H9 (cell line): Measurements from ENCODE around the gene EFCAB6. TPM values are rescaled to one million over a fixed set of nuclear protein-coding genes. Genes with fewer than 3 reads are reported as not detected.

Experiments used
- DNase-seq: peaks from one replicate; pipeline ENCODE4 v3.0.0-alpha.2; 2017
- H2AFZ ChIP-seq: one replicate; pipeline ENCODE4 v1.6.1; 2013; ENCODE audit warnings: mild to moderate bottlenecking, low read length, control low read depth, moderate library complexity
- H2AK5ac ChIP-seq: 2 replicates; pipeline ENCODE4 v1.6.1; 2013; ENCODE audit warnings: low read length, control low read depth, mixed read lengths; ENCODE audit not compliant: insufficient read length
- H2BK120ac ChIP-seq: one replicate; pipeline ENCODE4 v1.6.1; 2013; ENCODE audit warnings: low read depth, mild to moderate bottlenecking, low read length, control low read depth, inconsistent platforms; ENCODE audit not compliant: poor library complexity, severe bottlenecking
- H2BK12ac ChIP-seq: 2 replicates; pipeline ENCODE4 v1.6.1; 2013; ENCODE audit warnings: low read length, control low read depth, mixed read lengths, low read depth; ENCODE audit not compliant: insufficient read length
- H2BK15ac ChIP-seq: 2 replicates; pipeline ENCODE4 v1.6.1; 2013; ENCODE audit warnings: low read depth, low read length, control low read depth
- H2BK20ac ChIP-seq: one replicate; pipeline ENCODE4 v1.6.1; 2013; ENCODE audit warnings: low read depth, mild to moderate bottlenecking, low read length, control low read depth, inconsistent platforms; ENCODE audit not compliant: poor library complexity, severe bottlenecking
- H2BK5ac ChIP-seq: 2 replicates; pipeline ENCODE4 v1.6.1; 2013; ENCODE audit warnings: low read length, control low read depth, mixed read lengths; ENCODE audit not compliant: insufficient read length
- H3K14ac ChIP-seq: 2 replicates; pipeline ENCODE4 v1.6.1; 2013; ENCODE audit warnings: low read length, control low read depth; ENCODE audit not compliant: insufficient read depth
- H3K18ac ChIP-seq: 2 replicates; pipeline ENCODE4 v1.6.1; 2013; ENCODE audit warnings: low read depth, mild to moderate bottlenecking, mixed read lengths, low read length, control low read depth; ENCODE audit not compliant: insufficient read length
- H3K23ac ChIP-seq: 2 replicates; pipeline ENCODE4 v1.6.1; 2013; ENCODE audit warnings: low read length, control low read depth, mixed read lengths, low read depth; ENCODE audit not compliant: insufficient read length
- H3K23me2 ChIP-seq: 2 replicates; pipeline ENCODE4 v1.6.1; 2013; ENCODE audit warnings: low read depth, mild to moderate bottlenecking, mixed read lengths, low read length, control low read depth; ENCODE audit not compliant: insufficient read length, poor library complexity, severe bottlenecking
- H3K27ac ChIP-seq: 2 replicates; pipeline ENCODE4 v1.5.1; 2013; ENCODE audit warnings: low read length, control low read depth, mixed read lengths, low read depth; ENCODE audit not compliant: insufficient read length
- H3K27me3 ChIP-seq: 2 replicates; pipeline ENCODE4 v1.6.1; 2013; ENCODE audit warnings: low read length, control low read depth, inconsistent platforms; ENCODE audit not compliant: insufficient read depth
- H3K4ac ChIP-seq: 2 replicates; pipeline ENCODE4 v1.6.1; 2013; ENCODE audit warnings: low read depth, mild to moderate bottlenecking, control low read depth, inconsistent platforms, low read length, moderate library complexity
- H3K4me1 ChIP-seq: 2 replicates; pipeline ENCODE4 v1.6.1; 2013; ENCODE audit warnings: low read length, control low read depth, inconsistent platforms; ENCODE audit not compliant: insufficient read depth
- H3K4me2 ChIP-seq: 2 replicates; pipeline ENCODE4 v1.6.1; 2013; ENCODE audit warnings: low read length, control low read depth, mixed read lengths; ENCODE audit not compliant: insufficient read length, insufficient read depth
- H3K56ac ChIP-seq: 2 replicates; pipeline ENCODE4 v1.6.1; 2013; ENCODE audit warnings: low read depth, mild to moderate bottlenecking, mixed read lengths, low read length, control low read depth; ENCODE audit not compliant: insufficient read length
- H3K79me1 ChIP-seq: 2 replicates; pipeline ENCODE4 v1.6.1; 2013; ENCODE audit warnings: low read depth, mild to moderate bottlenecking, moderate library complexity, low read length, control low read depth, inconsistent platforms; ENCODE audit not compliant: insufficient read depth, poor library complexity, severe bottlenecking
- H3K79me2 ChIP-seq: 2 replicates; pipeline ENCODE4 v1.6.1; 2013; ENCODE audit warnings: low read length, control low read depth, inconsistent platforms; ENCODE audit not compliant: insufficient read depth
- H3K9ac ChIP-seq: 2 replicates; pipeline ENCODE4 v1.6.1; 2013; ENCODE audit warnings: low read length, control low read depth, mixed read lengths; ENCODE audit not compliant: insufficient read length; ENCODE audit errors: extremely low read depth
- H3K9me3 ChIP-seq: one replicate; pipeline ENCODE4 v1.6.1; 2013; ENCODE audit warnings: low read depth, low read length, inconsistent platforms; ENCODE audit not compliant: control insufficient read depth
- H3T11ph ChIP-seq: one replicate; pipeline ENCODE4 v1.6.1; 2013; ENCODE audit warnings: mild to moderate bottlenecking, low read length, control low read depth, inconsistent platforms
- H4K20me1 ChIP-seq: one replicate; pipeline ENCODE4 v1.6.1; 2013; ENCODE audit not compliant: control insufficient read depth, insufficient read length, insufficient read depth
- H4K5ac ChIP-seq: 2 replicates; pipeline ENCODE4 v1.6.1; 2013; ENCODE audit warnings: low read depth, mild to moderate bottlenecking, mixed read lengths, low read length, control low read depth; ENCODE audit not compliant: insufficient read length
- H4K8ac ChIP-seq: replicated peaks from 2 replicates; pipeline ENCODE4 v1.6.1; 2013; ENCODE audit warnings: low read length, control low read depth, mixed read lengths, low read depth; ENCODE audit not compliant: insufficient read length
- H4K91ac ChIP-seq: 2 replicates; pipeline ENCODE4 v1.6.1; 2013; ENCODE audit warnings: low read depth, mild to moderate bottlenecking, moderate library complexity, mixed read lengths, low read length, control low read depth; ENCODE audit not compliant: insufficient read length
- H3K27ac Mint-ChIP-seq, 3 experiments: 2 replicates in 2 of 3; 3 replicates in 1 of 3; pipeline ENCODE4 v1.8.0; 2020 to 2021; ENCODE audit warnings: mixed read lengths in 3 of 3, mild to moderate bottlenecking in 1 of 3, moderate library complexity in 1 of 3
- H3K27me3 Mint-ChIP-seq: 2 replicates; pipeline ENCODE4 v1.8.0; 2021; ENCODE audit warnings: low read depth, mild to moderate bottlenecking, moderate library complexity, mixed read lengths
- H3K36me3 Mint-ChIP-seq, 3 experiments: 2 replicates in 2 of 3; 3 replicates in 1 of 3; pipeline ENCODE4 v1.8.0; 2020 to 2021; ENCODE audit warnings: low read depth in 3 of 3, mixed read lengths in 3 of 3; ENCODE audit not compliant: insufficient read depth in 1 of 3
- H3K4me1 Mint-ChIP-seq, 2 experiments: 2 replicates each; pipeline ENCODE4 v1.8.0; 2020; ENCODE audit warnings: mixed read lengths in 2 of 2
- H3K4me3 Mint-ChIP-seq, 2 experiments: 2 replicates in 1 of 2; 3 replicates in 1 of 2; pipeline ENCODE4 v1.8.0; 2020 to 2021; ENCODE audit warnings: mild to moderate bottlenecking in 2 of 2, mixed read lengths in 2 of 2, moderate library complexity in 1 of 2
- H3K9me3 Mint-ChIP-seq, 2 experiments: 2 replicates in 1 of 2; 3 replicates in 1 of 2; pipeline ENCODE4 v1.8.0; 2020; ENCODE audit warnings: mild to moderate bottlenecking in 2 of 2, mixed read lengths in 2 of 2, moderate library complexity in 1 of 2
- CTCF ChIP-seq: fragments of 200-600 bp; sonication (generic); conservative IDR thresholded peaks from 3 replicates; pipeline ENCODE4 v1.8.0; 2021; ENCODE audit warnings: antibody characterized with exemption, mild to moderate bottlenecking
- WGBS: extraction: QIAGEN DNeasy Blood & Tissue Kit; methylation state at CpG from one replicate; pipeline ENCODE4 v1.1.7; 2013; ENCODE audit warnings: missing lambda C conversion rate, low lambda C conversion rate, mixed read lengths; ENCODE audit not compliant: insufficient read length; ENCODE audit errors: extremely low coverage; 5-methylcytosine and 5-hydroxymethylcytosine counted together
- total RNA-seq: library from RNA; stranded (reverse); gene quantifications from 2 replicates; pipeline ENCODE4 v1.2.1, GENCODE V29; 2021

EFCAB6 gene
- total RNA-seq, 1 experiment from 2014 or later, result 0.31 TPM

- no peak for TF ChIP-seq CTCF
- Histone ChIP-seq H3K9me3 (no peaks in the 10 kb centered on the region), H3K4ac (no peak overlapping the region)
These were observed 306.2 kb downstream of the EFCAB6 start for GRCh38 chr22:43505896-43506295.

More at GRCh38 chr22:43505896-43506295, 306.2 kb downstream of the EFCAB6 start:
- Mint-ChIP-seq H3K9me3 (peaks cover 0 to 3% of the 10 kb centered on the region in 2 experiments; a peak in 1 of 5 replicates), H3K27me3 (peaks cover 7% of the 10 kb centered on the region), H3K4me1 (no peaks in the 10 kb centered on the region), H3K36me3 (no peaks in the 10 kb centered on the region), H3K4me3 (no peak overlapping the region), H3K27ac (peak overlapping the region in 1 of 3 experiments; percentile 62; a peak in 2 of 7 replicates)
- H2BK12ac ChIP-seq, result no peak overlapping the region
- H4K91ac ChIP-seq, result no peak overlapping the region
- H2BK5ac ChIP-seq, result no peak overlapping the region
- no peaks in the 10 kb centered on the region for H3K27me3 ChIP-seq
- no peaks in the 10 kb centered on the region for H3K23me2 ChIP-seq
- H3K27ac ChIP-seq, result no peak overlapping the region
- no peak overlapping the region for H4K5ac ChIP-seq
- no peak overlapping the region for H3K23ac ChIP-seq
- no peak overlapping the region for H4K8ac ChIP-seq
- H3K14ac ChIP-seq, result no peak overlapping the region
- H3K18ac ChIP-seq, result no peak overlapping the region
- H3K9ac ChIP-seq, result no peak overlapping the region
- DNase-seq, result no peak
- no peak overlapping the region for H2BK120ac ChIP-seq
- H3K79me2 ChIP-seq, result no peaks in the 10 kb centered on the region
- H2BK20ac ChIP-seq, result no peak overlapping the region
- no peak overlapping the region for H3K4me2 ChIP-seq
- no CpG with 5 or more reads among the region's 8 CpGs for WGBS
- no peak overlapping the region for H3T11ph ChIP-seq
- no peaks in the 10 kb centered on the region for H3K4me1 ChIP-seq
- H4K20me1 ChIP-seq, result no peaks in the 10 kb centered on the region
- no peak overlapping the region for H2BK15ac ChIP-seq
- H3K56ac ChIP-seq, result no peak overlapping the region
- no peak overlapping the region for H2AK5ac ChIP-seq
- H2AFZ ChIP-seq, result no peak overlapping the region
- H3K79me1 ChIP-seq, result no peaks in the 10 kb centered on the region
